Fibroblast of the aortic adventitia (primary cell): ENCODE measurements around the gene NLRP10. TPM values are rescaled to one million over a fixed set of nuclear protein-coding genes. Genes with fewer than 3 reads are reported as not detected.

Experiments
- small RNA-seq: library from RNA; depleted of rRNA; stranded (forward); fragments of <200 nt; gene quantifications from one replicate; pipeline ENCODE3, GENCODE V24; 2012
- total RNA-seq: library from RNA; depleted of rRNA; stranded (reverse); fragments of >200 nt; gene quantifications from 2 replicates; pipeline ENCODE4 v1.2.3, GENCODE V29; 2012; ENCODE audit warnings: low replicate concordance

The NLRP10 gene
- total RNA-seq, 1 donor, result 6.8 TPM

Small RNA genes lying within 50 kb of the gene (small RNA-seq; reads per million reads assigned to genes)
- gene COX6CP5, result not detected

Other genes starting within 250 kb of the NLRP10 start
- gene OR5P2, start 168.5 kb downstream of the NLRP10 start, total RNA-seq, result not detected in 2 replicates
- gene OR5P3, start 134.6 kb downstream of the NLRP10 start, total RNA-seq, result not detected in 2 replicates
- gene OR10A6, start 34.2 kb downstream of the NLRP10 start, total RNA-seq, result 0.18 TPM in 1 of 2 replicates, not detected in the other
- gene OR10A3, start 23.7 kb downstream of the NLRP10 start, total RNA-seq, result 0.09 TPM in 1 of 2 replicates, not detected in the other
- 196 and 334 TPM in 2 replicates for gene EIF3F, start 21.9 kb upstream of the NLRP10 start, total RNA-seq
- gene TUB, start 115.8 kb upstream of the NLRP10 start, total RNA-seq, result 18.2 and 19.2 TPM in 2 replicates
- gene RIC3, start 203.6 kb upstream of the NLRP10 start, total RNA-seq, result not detected in 2 replicates